Urothelium cell line (cell line): Measurements from ENCODE around the gene TMCC1.
"Not testable (repeated sequence)": the region's sequence is repeated elsewhere in the genome, so short reads cannot be mapped to it uniquely, and the experiment has no call there.

Experiments
- DNase-seq: peaks from one replicate; pipeline ENCODE4 v3.0.0; 2011; ENCODE audit warnings: low spot score, mixed read lengths
- FAIRE-seq: peaks from 2 replicates; lab custom pipeline; 2011; peaks lifted over from hg19 to GRCh38; lab: Jason Lieb, UNC

TMCC1 gene

DNA sequence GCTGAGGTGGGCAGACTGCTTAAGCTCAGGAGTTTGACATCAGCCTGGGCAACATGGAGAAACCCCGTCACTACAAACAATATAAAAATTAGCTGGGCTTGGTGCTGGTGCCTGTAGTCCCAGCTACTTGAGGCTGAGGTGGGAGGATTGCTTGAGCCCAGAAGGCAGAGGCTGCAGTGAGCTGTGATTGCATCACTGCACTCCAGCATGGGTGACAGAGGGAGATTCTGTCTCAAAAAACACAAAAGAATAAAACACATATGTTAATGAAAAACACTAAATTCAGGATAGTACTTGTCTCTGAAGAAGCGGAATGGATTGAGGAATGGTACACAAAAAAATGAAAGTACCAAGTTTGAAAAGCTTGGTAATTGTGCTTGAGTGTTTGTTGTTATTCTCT is 159.1 kb downstream of the TMCC1 start:
- FAIRE-seq, result no peak
- DNase-seq, result no peak

DNA sequence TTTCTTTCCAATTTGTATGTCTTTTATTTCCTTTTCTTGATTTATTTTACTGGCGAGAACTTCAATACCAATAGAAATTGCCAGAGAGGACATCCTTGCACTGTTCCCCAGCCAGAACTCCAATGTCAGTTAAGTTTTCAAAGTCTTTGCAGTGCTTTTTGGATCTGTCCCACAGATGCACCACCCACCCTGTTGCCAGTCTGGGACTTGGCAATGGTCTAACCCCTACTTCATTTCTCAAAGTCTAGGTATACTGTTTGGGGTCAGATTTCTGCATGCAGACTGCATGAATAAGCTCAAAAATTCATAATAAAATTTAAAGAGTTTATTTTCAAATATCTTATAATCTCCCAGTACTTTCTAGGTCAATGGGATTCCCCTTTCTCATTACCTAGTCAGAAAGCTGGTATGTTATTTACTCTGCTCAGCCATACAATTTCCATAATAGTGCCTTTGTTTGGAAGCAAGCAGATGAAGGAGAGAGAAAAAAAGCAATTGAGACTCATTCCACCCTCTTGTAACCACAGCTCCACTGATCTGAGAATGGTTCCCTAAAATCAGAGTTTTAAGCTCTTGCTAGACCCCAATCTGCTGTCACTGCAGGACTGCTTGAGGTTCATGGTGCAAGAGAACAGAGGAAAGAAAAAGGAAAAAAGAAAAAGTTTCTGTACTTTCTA is 161.2 kb downstream of the TMCC1 start:
- no peak for DNase-seq
- no peak for FAIRE-seq

DNA sequence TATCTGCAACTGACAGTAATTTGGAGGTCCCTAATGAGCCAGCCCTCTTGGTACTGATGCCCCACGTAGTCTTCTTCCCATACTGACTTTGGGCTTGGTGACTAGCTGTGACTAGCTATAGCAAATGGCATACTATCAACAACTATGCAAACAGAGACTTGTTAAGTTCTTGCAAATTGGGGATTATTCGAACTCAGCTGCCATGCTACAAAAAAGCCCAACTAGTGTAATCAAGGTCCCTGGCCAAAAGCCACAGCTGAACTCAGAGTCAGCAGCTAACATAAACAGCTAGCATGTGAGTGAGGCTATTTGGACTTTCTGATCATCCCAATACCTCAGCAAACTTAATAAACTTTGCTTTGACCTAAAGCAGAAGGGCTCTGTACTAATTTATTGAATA is 165.8 kb downstream of the TMCC1 start:
- DNase-seq (no peak), FAIRE-seq (peak; percentile 30)

DNA sequence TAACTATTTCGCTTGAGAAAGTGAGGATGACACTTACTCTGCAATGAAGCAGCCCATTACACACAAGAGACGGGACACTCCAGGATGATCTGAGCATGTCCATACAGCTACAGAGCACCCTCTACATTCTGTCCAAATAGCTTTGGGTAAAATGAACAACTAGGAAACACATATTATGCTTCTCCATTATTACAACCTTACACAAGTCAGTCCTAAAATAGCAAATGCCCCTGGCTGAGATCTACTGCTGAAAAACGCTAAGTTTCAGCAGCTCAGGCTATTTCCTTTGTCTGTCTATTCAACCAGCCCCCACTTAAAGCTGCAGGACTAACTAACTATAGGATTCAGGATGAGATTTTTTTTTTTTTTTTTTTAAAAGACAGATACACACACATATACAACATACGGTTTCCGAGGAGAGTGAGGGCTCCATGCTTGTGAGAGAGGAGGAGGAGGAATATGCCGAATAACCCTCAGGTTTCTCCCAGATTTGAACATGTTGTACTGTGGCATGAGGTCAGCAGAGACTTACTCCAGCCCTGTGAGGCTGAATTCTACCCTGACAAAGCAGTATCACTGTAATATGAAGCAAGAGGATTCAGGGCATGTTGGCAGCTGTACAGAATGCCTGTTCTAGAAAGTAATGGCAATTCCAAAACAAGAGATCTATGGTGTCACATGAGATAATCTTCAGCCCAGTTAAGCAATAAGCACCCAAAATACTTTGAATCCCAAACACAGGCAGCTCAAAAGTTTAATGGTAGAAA is 169.8 kb downstream of the TMCC1 start:
- FAIRE-seq (no peak), DNase-seq (no peak)

DNA sequence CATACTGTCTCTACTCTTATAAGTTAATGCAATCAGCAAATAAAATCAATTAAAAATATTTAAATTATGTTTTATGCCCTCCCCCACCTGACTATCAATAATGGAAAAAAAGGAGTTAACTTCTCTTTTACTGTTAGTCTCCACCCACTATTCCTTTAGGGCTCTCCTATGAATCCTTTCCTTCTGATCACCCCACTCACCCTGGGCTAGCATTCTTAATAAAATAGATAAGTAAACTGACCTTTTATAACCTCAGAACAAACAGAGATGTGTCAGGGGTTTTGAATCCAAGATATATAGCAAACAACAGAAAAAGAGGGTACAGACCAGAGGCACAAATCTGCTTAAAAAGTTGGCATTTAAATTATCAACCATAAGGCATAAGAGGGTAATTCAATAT is 171.0 kb downstream of the TMCC1 start:
- DNase-seq, result no peak
- FAIRE-seq, result no peak

DNA sequence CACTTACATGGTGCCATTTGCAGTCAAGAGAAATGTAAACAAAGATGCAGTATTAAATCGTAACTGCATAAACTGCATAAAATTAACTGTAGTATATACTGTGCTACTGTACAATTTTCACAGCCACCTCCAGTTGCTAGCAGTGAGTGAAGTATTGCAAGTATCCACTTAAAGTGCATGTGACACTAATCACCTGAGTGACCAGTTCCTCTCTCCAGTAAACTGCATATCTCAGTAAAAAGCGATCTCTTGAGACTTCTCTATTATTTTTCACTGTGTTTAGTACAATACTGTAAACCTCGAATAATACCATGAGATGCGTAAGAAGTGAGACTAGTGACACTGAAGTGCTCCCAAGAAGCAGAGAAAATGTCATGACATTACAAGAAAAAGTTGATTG is 175.3 kb downstream of the TMCC1 start:
- no peak for DNase-seq
- no peak for FAIRE-seq

DNA sequence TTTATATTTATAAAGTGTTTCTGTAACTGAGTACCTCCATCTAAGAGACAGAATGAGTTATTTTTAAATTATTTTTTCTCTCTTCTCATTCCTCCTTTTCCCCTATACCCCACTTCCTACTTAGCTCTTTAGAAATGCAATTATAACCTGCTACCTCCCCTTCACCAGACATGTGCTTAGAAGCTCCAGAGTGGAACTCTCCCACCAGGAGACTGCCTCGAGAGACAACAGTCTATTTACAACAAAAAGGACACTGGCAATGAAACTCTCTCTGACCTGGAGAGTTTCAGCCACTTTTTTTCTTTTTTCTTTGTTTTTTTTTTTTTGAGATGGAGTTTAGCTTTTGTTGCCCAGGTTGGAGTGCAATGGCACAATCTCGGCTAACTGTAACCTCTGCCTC is 177.7 kb downstream of the TMCC1 start:
- no peak for DNase-seq
- no peak for FAIRE-seq

DNA sequence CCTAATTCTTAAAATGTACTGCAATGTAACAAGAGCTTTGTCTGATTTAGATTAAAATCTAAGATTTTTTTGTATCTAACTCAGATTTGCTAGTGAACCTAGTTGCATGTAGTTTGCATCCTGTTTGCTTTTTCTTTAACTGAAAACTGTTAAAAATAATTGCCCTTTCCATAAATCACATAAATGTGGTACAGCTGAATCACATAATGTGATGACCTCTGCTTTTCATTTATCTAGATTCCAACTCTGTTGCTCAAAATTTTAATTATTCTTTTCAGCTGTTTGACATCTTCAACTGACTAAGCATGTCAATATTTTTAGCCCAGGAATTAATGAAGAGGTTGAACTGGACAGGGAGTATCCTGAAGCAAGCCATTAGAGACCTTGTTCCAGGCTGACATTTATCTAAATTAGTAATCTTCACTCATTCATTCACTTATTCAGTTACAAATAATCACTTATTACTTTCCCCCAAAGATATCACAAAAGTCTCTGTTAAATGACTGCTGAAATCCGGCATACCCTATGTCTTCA is 185.1 kb downstream of the TMCC1 start:
- DNase-seq (no peak), FAIRE-seq (no peak)

DNA sequence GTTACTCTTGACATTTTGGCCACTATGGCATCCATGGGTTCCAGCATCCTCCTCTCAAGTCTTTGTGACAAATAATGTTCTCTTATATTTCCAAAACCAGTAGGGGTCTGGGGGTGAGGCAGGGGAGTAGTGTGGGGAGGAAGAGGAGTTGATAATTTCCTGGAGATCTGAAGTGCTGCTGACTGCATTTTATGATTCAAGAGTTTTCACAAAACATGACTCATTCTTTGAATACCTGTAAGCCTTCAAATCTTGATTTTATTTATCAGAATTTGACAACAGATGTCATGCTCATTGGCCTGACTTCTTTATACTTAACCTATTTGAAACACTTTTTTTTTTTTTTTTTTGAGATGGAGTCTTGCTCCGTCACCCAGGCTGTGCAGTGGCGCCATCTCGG is 188.2 kb downstream of the TMCC1 start:
- DNase-seq (no peak), FAIRE-seq (no peak)

DNA sequence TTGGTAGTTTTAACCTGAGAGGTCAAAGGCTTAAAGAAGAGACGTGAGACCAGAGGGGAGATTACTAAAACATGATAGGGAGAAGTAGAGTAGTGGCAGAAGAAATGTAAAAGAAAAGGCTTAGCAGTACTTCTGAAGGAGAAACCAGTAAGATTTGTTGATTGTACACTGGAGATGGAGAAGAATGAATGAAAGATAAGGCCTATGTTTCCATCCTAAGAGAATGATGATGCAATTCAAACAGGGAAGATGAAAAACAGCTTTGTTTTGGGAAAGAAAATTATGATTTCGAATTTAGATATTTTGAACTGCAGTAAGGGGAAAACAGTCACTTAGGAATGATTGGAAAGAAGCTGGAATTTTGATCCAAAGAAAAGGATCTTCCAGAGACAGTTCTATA is 189.6 kb downstream of the TMCC1 start:
- no peak for DNase-seq
- no peak for FAIRE-seq

DNA sequence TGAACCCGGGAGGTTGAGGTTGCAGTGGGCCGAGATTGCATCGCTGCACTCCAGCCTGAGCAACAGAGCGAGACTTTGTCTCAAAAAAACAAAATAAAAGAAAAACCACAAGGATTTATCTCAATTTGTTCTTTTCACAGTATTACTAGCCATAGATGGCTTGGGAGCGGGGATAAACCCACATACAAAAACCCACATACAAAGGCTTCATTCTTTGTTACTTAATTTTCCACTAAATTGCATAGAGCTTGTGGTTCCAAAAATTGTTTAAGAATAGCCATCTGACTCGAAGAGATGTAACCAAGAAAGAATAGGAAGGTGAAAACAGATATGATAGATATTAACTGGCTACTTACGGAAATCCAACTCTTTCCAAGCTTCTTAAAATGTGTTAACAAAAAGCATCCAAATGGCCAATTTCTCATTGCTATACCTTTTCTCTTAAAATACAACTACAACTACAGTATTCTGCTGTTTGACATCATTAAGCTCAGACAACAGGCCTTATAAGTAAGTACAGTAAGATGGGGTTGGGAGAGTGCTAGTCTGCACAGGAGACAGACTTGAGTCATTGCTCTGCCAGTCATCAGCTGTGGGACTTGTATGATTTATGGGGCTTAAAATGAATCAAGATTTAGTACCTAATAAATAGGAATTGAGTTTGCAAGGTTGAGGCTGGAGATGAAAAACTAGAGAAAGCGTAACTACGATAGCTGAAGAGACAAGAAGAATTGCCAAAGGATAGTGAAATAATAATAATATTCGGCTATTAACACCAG is 190.4 kb downstream of the TMCC1 start:
- FAIRE-seq, result no peak
- no peak for DNase-seq

DNA sequence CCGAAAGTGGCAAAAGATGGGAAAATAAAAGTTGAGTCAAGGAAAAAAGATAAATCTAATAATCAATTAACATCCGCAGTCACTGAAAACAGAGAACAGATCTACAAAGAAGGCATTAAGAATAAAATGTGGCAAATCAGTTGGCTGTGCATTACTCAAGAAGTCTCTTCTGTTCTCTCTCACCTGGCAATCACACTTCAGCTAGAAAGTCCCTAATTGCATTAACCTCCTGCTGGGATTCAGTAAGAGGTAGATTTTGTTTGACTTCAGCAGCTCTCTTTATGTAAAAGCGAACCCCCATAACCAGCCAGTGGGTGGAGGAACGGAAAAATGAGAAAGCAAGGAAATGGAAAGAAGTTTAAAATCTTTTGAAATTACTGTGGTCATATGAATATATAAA is 192.3 kb downstream of the TMCC1 start:
- FAIRE-seq (no peak), DNase-seq (no peak)

DNA sequence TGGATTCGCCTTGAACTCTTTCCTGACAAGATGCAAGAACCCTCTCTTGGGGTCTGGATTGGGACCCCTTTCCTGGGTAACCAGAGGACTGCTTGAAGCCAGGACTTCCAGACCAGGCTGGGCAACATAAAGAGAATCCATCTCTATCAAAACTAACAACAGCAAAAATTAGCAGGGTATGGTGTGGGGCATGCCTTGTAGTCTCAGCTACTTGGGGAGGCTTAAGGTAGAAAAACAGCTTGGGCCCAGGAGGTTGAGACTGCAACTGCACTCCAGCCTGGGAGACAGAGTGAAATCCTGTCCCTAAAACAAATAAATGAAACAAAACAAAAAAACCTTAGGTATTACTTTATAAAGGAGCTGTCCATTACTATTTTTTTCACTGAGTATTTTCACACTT is 193.9 kb downstream of the TMCC1 start:
- FAIRE-seq, result no peak
- DNase-seq, result no peak

DNA sequence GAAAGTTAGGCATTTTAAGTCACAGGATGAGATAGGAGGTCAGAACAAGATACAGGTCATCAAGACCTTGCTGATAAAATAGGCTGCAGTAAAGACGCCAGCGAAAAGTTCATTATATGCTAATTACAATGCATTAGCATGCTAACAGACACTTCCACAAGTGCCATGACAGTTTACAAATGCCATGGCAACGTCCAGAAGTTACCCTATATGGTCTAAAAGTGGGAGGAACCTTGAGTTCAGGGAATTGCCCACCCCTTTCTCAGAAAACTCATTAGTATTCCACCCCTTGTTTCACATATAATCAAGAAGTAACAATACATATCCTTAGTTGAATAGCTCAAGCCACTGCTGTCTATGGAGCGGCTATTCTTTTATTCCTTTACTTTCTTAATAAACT is 194.3 kb downstream of the TMCC1 start:
- DNase-seq, result no peak
- no peak for FAIRE-seq

DNA sequence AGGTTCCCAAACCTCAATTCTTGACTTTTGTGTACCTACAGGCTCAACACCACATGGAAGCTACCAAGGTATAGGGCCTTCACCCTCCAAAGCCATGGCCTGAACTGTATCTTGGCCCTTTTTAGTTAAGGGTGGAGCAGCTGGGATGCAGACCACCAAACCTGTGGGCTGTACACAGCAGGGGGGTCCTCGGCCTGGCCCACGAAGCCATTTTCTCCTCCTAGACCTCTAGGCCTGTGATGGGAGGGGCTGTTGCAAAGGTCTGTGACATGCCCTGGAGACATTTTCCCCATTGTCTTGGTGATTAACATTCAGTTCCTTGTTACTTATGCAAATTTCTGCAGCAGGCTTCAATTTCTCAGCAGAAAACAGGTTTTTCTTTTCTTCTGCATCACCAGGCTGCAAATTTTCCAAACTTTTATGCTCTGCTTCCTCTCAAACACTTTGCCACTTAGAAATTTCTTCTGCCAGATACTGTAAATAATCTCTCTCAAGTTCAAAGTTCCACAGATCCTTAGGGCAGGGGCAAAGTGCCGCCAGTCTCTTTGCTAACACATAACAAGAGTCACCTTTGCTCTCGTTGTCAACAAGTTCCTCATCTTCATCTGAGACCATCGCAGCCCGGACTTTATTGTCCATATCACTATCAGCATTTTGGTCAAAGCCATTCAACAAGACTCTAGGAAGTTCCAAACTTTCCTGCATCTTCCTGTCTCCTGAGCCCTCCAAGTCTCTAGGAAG is 196.1 kb downstream of the TMCC1 start:
- no peak for DNase-seq

DNA sequence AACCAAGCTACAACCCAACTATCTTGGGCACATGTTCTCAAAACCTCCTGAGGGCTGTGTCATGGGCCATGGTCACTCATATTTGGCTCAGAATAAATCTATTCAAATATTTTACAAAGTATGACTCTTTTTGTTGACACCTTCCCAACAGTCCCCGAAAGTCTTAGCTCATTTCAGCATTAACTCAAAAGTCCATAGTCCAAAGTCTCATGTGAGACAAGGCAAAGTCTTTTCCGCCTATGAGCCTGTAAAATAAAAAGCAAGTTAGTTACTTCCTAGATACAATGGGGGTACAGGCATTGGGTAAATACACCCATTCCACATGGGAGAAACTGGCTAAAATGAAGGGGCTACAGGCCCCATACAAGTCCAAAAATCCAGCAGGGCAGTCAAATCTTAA is 197.1 kb downstream of the TMCC1 start:
- not testable (repeated sequence) for FAIRE-seq, DNase-seq

More for the DNA sequence above, 196.1 kb downstream of the TMCC1 start:
- no peak for FAIRE-seq

DNA sequence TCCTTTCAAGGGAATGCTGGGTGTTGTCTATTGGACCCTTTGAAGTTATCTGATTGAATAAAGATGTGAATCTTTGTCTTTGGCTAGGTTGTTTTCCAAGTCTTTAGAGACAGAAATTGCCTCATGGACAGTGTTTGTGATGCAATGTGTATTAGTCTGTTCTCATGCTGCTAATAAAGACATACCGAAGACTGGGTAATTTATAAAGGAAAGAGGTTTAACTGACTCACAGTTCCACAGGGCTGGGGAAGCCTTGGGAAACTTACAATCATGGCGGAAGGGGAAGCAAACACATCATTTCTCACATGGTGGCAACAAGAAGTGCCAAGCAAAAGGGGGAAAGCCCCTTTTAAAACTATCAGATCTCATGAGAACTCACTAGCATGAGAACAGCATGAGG is 198.3 kb downstream of the TMCC1 start:
- FAIRE-seq (no peak), DNase-seq (no peak)

DNA sequence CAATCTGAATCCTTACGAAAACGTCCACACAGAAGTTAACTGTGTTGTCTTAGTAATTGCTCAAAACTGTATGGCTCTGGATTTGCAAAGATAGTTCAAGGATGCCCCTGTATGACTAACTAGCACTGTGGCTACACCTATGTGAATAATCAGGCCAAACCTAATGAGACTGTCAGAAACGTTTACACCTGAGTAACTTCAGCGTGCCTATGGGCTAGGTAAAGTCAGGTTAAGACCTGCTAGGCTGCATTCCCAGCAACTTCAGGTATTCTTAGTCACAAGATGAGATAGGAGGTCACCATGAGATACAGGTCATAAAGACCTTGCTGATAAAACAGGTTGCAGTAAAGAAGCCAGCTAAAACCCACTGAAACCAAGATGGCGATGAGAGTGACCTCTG is 199.3 kb downstream of the TMCC1 start:
- FAIRE-seq, result no peak
- DNase-seq, result no peak

DNA sequence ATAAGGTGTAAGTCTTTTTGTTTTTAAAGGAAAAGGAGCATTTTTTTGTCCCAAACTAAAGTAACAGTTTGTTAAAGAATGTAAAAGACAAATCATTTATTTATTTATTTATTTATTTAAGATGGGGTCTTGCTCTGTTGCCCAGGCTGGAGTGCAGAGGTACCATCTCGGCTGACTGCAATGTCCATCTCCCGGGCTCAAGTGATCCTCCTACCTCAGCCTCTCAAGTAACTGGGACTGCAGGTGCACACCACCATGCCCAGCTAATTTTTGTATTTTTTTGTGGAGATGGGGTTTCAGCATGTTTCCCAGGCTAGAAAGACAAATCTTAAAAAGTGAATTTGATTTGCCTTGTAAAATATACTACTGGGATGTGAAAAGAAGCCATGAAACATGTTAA is 200.8 kb downstream of the TMCC1 start:
- no peak for DNase-seq
- FAIRE-seq, result no peak

DNA sequence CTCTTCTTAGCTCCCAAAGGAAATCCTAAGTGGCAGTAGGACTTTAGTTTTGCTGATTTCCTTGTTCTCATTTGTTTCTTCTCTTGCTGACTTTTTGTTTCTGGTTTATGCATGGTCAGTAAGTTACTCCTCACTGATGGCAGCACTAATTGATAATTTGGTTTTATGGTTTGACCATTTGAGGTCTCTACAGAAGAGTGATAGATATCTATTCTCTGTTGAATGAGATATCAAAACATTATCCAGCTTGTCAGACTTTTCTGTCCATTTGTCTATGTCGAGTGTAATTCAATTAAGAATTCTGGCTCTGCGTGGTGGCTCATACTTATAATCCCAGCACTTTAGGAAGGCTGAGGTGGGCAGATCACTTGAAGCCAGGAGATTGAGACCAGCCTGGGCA is 202.5 kb downstream of the TMCC1 start:
- FAIRE-seq (no peak), DNase-seq (no peak)

DNA sequence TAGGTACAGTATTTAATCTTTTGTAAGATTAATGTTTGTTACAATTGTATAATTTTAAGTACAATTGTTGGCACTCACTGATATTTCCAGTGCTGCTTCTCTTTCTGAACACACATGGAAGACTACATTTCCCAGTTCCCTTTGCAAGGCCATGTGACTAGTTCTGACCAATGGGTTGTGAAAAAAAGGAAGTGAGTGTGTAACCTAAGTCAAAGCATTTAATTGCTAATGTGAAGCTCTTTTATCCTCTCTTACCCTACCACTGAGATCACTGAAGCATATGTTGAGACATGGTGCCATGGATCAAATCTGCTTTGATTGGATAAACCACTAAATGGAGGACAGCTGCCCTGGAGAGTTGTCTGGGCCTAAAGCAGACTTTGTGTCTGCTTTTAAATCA is 203.1 kb downstream of the TMCC1 start:
- DNase-seq (peak; percentile 23), FAIRE-seq (no peak)
